Upper lobe of left lung (tissue), 4 donors: ENCODE data around the gene NF2.

Experiments used
- CTCF ChIP-seq, 6 experiments: fragments of 450-650 bp in 4 of 6; fragments of 200-600 bp in 2 of 6; sonication (generic) in 2 of 6; IDR thresholded peaks; one replicate each; pipeline ENCODE4 v1.5.1; 2016 to 2019; ENCODE audit warnings: antibody characterized with exemption in 6 of 6
- EP300 ChIP-seq, 4 donors: sonication (generic); formaldehyde crosslinking; IDR thresholded peaks; one replicate each; pipeline ENCODE4 v1.5.1; 2017; ENCODE audit warnings: antibody characterized with exemption in 4 of 4, control low read depth in 2 of 4
- POLR2A ChIP-seq, 4 donors: fragments of 450-650 bp; IDR thresholded peaks; one replicate each; pipeline ENCODE4 v1.5.1; 2016 to 2017; ENCODE audit warnings: antibody characterized with exemption in 4 of 4, mild to moderate bottlenecking in 2 of 4
- POLR2AphosphoS5 ChIP-seq, 2 donors: sonication (generic); formaldehyde crosslinking; IDR thresholded peaks; one replicate each; pipeline ENCODE4 v1.5.1; 2017; ENCODE audit warnings: antibody characterized with exemption in 2 of 2

GRCh38 chr22:29693161-29693560 is 89.7 kb downstream of the NF2 start:
- TF ChIP-seq EP300 (IDR thresholded peaks at IDR 0.05) (no peak), POLR2A (IDR thresholded peaks at IDR 0.05) (no peak), CTCF (IDR thresholded peaks at IDR 0.05) (no peak), POLR2AphosphoS5 (IDR thresholded peaks at IDR 0.05) (no peak)
